Measurements from ENCODE around the gene AUTS2. TPM values are rescaled to one million over a fixed set of nuclear protein-coding genes. Genes with fewer than 3 reads are reported as not detected.

Gene AUTS2
- total RNA-seq: 10 to 100 TPM; 15.2 to 16.3 TPM

DNA sequence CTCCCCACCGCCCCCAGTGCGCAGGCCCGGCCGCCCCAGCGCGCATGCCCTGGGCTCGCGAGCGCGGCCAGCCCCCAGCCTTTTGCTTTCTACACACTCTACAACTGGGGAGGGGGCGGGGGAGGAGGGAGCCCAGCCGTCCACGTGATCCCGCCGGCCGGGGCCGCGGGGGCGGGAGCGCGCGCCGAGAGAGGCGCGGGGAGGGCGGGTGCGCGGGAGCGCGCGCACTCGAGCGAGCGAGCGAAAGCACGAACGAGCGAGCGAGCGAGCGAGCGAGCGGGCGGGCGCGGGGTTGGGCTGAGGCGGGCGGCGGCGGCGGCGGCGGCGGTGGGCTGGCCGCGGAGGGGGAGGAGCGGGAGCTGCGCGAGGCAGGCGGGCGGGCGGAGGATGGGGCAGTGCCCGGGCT, at the start of gene AUTS2:
AUTS2 (plus strand) TSS at position 395 of the 406 bp plus-strand sequence. CDS start 1,179 bp downstream, outside the sequence.
- ChIA-PET POLR2A (no interaction called here), CTCF (no interaction called here)
- H3K9me3 Mint-ChIP-seq (ENCODE audit: insufficient read depth): no peaks in the 10 kb centered on the region
- H3K4me1 Mint-ChIP-seq (ENCODE audit: low read depth): peaks cover 16% of the 10 kb centered on the region
- H3K4me3 Mint-ChIP-seq: peak within 1 kb of the TSS; percentile 77
- no peak within 1 kb of the TSS for H3K27ac Mint-ChIP-seq
- ATAC-seq (peak; percentile 79), DNase-seq (peak; percentile 43)
- peaks cover 42% of the 10 kb centered on the region for H3K27me3 Mint-ChIP-seq (ENCODE audit: low read depth)
- H3K36me3 Mint-ChIP-seq (ENCODE audit: low read depth): no peaks in the 10 kb centered on the region

DNA sequence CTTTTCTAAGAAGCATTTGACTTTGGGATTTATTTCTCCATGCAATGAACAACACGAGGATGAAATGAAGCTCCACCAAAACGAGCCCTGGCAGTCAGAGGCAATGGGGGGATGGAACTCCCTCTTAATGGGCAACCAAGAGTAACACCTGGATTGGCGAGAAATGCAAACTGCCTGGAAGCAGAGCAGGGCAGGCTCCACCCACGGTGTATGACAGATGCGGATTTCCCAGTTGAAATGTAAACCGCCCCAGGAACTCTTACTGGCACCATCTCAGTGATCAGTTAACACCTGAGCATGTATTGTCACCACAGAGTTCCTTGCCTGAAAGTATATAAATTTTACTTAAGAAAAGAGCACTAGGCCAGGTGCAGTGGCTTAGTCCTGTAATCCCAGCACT, 47.3 kb upstream of the AUTS2 start:
- no peak overlapping the region for H3K27ac Mint-ChIP-seq
- H3K36me3 Mint-ChIP-seq (ENCODE audit: low read depth): no peaks in the 10 kb centered on the region
- no peaks in the 10 kb centered on the region for H3K4me1 Mint-ChIP-seq (ENCODE audit: low read depth)
- ATAC-seq (no peak), DNase-seq (no peak)
- no peaks in the 10 kb centered on the region for H3K9me3 Mint-ChIP-seq (ENCODE audit: insufficient read depth)
- no peaks in the 10 kb centered on the region for H3K27me3 Mint-ChIP-seq (ENCODE audit: low read depth)
- CTCF ChIA-PET: no interaction called here
- no peak overlapping the region for H3K4me3 Mint-ChIP-seq
- POLR2A ChIA-PET: no interaction called here

DNA sequence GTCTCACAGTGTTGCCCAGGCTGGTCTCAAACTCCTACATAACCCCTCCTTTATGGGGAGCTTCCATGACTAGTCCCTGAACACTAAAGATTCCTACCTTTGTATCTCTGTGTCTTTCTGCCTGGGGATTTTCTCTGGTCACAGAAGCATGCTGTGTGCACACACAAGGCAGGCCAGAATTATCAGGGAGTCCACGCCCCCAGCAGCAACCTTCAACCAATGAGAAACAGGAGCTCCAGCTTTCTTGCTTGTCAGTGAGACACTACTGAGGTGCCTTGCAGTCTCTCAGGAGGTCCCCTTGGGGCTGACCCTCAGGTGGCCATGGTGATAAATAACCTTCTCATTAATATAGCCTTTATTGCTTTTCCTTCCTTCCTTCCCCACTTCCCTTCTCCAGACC, 45.1 kb upstream of the AUTS2 start:
- H3K27ac Mint-ChIP-seq: no peak overlapping the region
- ChIA-PET POLR2A (no interaction called here), CTCF (no interaction called here)
- H3K4me1 Mint-ChIP-seq (ENCODE audit: low read depth): no peaks in the 10 kb centered on the region
- DNase-seq: no peak
- no peak for ATAC-seq
- H3K36me3 Mint-ChIP-seq (ENCODE audit: low read depth): no peaks in the 10 kb centered on the region
- no peak overlapping the region for H3K4me3 Mint-ChIP-seq
- H3K9me3 Mint-ChIP-seq (ENCODE audit: insufficient read depth): no peaks in the 10 kb centered on the region
- no peaks in the 10 kb centered on the region for H3K27me3 Mint-ChIP-seq (ENCODE audit: low read depth)

DNA sequence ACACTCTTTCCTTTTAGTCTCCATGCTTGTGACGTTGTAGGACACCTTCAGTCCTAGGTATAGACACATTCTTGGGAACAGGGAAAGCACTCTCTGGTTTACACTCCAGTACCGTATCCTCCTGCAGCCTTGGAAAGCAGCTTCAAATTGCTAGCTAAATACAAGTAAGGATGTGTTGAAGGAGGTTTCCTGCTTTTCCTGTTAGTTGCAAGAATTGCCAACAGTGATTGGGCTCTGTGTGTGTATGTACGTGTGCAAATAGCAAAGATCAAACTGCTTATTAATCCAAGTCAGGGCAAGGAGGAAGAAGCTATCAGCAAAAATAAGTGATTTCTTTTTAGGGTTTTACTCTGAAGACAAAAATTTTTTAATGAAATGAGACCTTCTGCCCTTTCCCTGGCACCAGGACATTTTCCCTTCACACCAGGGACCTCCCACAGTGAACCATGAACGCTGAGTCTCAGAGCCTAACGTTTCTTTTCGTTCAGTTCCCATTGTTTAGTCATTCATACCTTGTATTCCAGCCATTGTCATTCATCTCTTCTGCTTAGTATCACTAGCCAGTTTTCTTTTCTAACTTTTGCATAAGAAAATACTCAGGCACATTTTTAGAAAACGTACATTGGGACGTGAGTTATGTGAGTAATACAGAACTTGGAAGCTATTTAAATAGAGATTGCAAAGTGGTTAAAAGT, 36.9 kb upstream of the AUTS2 start:
- H3K36me3 Mint-ChIP-seq (ENCODE audit: low read depth): no peaks in the 10 kb centered on the region
- ChIA-PET CTCF (no interaction called here), POLR2A (no interaction called here)
- H3K4me3 Mint-ChIP-seq: no peak overlapping the region
- no peaks in the 10 kb centered on the region for H3K9me3 Mint-ChIP-seq (ENCODE audit: insufficient read depth)
- ATAC-seq: no peak
- H3K27ac Mint-ChIP-seq: no peak overlapping the region
- no peaks in the 10 kb centered on the region for H3K4me1 Mint-ChIP-seq (ENCODE audit: low read depth)
- no peaks in the 10 kb centered on the region for H3K27me3 Mint-ChIP-seq (ENCODE audit: low read depth)
- DNase-seq: no peak

DNA sequence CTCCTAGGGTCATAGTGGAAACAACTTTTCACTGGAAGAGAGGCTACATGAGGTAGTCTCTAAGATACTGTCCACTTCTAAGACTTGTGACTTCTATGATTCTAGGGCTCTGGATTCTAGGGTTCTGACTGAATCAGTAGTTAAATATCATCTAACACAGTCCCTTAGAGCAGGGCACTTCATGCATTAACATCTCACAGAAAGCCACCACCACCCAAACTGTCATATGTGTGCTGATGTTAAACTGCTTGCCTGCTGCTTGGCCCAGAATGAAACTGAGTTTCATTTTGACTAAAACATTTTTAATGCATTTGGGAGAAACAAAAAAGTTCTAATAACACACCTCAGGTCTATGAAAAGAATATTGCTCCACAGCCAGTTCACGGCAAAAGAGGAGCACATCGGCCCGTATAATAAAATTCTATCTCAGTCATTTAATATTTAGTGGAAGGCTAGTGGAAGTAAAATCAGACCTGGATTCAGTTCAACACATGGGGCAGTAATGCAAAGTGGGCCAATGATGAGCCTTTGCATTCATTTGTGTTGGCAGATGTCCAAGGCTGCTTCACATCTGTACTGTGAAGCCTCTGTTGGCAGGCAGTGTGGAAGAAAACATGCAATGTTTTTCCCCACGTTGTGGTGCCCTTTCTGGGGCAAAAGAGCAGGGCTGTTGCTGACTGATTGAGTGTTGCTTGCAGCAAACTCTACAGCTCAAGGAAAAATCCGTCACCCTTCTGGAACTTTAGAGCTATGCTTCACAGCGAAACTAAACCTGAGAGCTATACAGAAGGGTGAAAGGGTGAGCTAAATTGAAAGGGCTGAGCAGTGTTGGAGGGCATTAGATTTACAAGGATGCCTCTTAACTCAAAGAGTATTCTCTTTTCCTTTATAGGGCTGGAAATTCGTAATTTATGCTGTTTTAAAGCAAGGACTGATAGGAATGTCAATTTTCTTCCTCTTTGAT, 33.5 kb upstream of the AUTS2 start:
- Mint-ChIP-seq H3K9me3 (ENCODE audit: insufficient read depth) (no peaks in the 10 kb centered on the region), H3K4me3 (no peak overlapping the region), H3K27ac (no peak overlapping the region), H3K36me3 (ENCODE audit: low read depth) (no peaks in the 10 kb centered on the region), H3K27me3 (ENCODE audit: low read depth) (peaks cover 3% of the 10 kb centered on the region), H3K4me1 (ENCODE audit: low read depth) (no peaks in the 10 kb centered on the region)
- no peak for DNase-seq
- POLR2A ChIA-PET: no interaction called here
- no peak for ATAC-seq
- CTCF ChIA-PET: no interaction called here

DNA sequence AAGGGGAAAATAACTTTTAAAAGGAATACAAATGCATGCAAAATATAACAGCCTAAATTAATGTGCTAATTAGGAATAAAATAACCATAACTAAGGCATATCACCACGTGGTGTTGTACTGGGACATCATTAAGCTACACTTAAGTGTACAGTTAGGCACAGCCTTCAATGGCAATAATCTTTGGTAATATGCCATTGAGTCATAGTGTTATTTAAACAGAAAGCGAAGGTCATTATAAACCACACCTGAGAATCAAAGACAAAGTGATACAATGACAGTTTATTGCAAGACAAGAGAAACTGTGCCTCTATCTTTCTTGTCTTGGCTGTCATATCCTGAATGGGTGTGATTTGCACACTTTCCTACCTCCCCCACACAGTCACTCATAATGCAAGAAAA, 30.5 kb upstream of the AUTS2 start:
- no peaks in the 10 kb centered on the region for H3K9me3 Mint-ChIP-seq (ENCODE audit: insufficient read depth)
- DNase-seq (no peak), ATAC-seq (no peak)
- POLR2A ChIA-PET: no interaction called here
- H3K4me1 Mint-ChIP-seq (ENCODE audit: low read depth): no peaks in the 10 kb centered on the region
- H3K27me3 Mint-ChIP-seq (ENCODE audit: low read depth): peaks cover 3% of the 10 kb centered on the region
- H3K27ac Mint-ChIP-seq: no peak overlapping the region
- no peaks in the 10 kb centered on the region for H3K36me3 Mint-ChIP-seq (ENCODE audit: low read depth)
- CTCF ChIA-PET: no interaction called here
- no peak overlapping the region for H3K4me3 Mint-ChIP-seq

DNA sequence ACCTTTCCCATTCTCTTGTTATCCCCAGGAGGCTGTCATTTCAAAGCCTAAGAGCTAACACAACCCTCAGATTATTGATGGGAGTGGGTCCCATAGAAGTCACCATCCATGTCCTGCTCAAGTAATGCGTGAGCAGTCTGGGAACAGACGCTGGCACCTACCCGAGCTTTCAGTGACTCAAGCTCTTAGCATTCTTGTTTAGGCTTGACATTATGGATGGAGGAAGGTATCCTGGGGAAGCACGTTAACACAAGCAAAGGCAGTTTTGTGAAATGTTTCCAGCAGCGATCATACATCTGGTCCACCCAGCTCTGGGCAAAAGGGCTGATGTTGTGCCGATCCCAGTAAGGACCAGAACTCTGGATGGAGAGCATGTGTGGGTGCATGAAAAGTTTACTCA, 30.0 kb upstream of the AUTS2 start:
- ATAC-seq: no peak
- no peaks in the 10 kb centered on the region for H3K4me1 Mint-ChIP-seq (ENCODE audit: low read depth)
- CTCF ChIA-PET: no interaction called here

DNA sequence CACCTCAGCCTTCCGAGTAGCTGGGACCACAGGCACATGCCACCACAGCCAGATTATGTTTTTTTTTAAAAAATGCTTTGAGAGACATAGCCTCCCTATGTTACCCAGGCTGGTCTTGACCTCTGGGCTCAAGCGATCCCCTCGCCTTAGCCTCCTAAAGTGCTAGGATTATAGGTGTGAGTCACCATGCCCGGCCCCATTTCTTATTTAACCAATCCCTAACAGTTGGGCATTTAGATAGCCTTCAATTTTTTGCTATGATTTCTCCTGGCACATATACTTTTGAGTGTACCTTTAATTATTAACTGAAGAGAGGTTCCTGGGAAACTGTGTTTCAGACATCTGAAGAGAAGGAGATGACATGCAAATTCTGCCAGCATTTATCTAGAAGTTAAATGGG, 22.6 kb upstream of the AUTS2 start:
- CTCF ChIA-PET: no interaction called here
- no peak for DNase-seq
- Mint-ChIP-seq H3K4me3 (no peak overlapping the region), H3K36me3 (ENCODE audit: low read depth) (no peaks in the 10 kb centered on the region), H3K4me1 (ENCODE audit: low read depth) (no peaks in the 10 kb centered on the region), H3K27me3 (ENCODE audit: low read depth) (no peaks in the 10 kb centered on the region), H3K27ac (no peak overlapping the region), H3K9me3 (ENCODE audit: insufficient read depth) (no peaks in the 10 kb centered on the region)
- POLR2A ChIA-PET: no interaction called here
- ATAC-seq: no peak

More for the DNA sequence above, 30.0 kb upstream of the AUTS2 start:
- Mint-ChIP-seq H3K27ac (no peak overlapping the region), H3K27me3 (ENCODE audit: low read depth) (peaks cover 3% of the 10 kb centered on the region), H3K36me3 (ENCODE audit: low read depth) (no peaks in the 10 kb centered on the region), H3K9me3 (ENCODE audit: insufficient read depth) (no peaks in the 10 kb centered on the region), H3K4me3 (no peak overlapping the region)
- POLR2A ChIA-PET: no interaction called here
- no peak for DNase-seq

DNA sequence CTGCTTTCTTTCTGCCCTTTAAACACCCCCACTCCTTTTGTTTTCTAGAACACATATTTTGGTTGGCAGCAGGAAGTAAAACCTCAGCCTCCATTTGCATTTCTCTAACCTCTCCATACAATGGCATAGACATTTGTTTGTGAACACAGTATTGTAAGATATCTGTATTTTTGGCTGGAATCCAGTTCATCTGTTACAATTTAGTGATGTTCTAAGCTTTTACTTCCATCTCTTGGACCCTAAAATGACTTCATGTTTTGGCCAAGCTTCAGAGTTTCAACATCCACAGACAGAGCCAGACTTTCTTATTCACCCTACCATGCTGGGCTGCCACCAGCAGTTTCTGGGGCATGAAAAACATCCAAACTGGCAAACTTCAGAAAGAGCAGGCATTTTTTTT, 21.1 kb upstream of the AUTS2 start:
- DNase-seq: no peak
- no peak for ATAC-seq
- Mint-ChIP-seq H3K9me3 (ENCODE audit: insufficient read depth) (no peaks in the 10 kb centered on the region), H3K4me1 (ENCODE audit: low read depth) (no peaks in the 10 kb centered on the region), H3K4me3 (no peak overlapping the region), H3K27ac (no peak overlapping the region), H3K36me3 (ENCODE audit: low read depth) (no peaks in the 10 kb centered on the region), H3K27me3 (ENCODE audit: low read depth) (no peaks in the 10 kb centered on the region)
- ChIA-PET POLR2A (no interaction called here), CTCF (no interaction called here)

DNA sequence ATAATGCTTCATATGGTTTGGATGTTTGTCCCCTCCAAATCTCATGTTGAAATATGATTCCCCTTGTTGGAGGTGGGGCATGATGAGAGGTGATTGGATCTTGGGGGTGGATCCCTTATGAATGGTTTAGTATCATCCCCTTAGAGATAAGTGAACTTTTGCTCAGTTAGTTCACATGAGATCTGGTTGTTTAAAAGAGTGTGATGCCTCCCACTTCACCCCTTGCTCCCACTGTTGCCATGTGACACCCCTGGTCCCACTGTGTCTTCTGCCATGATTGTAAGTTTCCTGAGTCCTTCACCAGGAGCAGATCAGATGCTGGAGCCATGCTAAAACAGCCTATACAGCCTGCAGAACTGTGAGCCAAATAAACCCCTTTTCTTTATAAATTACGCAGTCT, 13.1 kb upstream of the AUTS2 start:
- CTCF ChIA-PET: no interaction called here
- Mint-ChIP-seq H3K4me3 (no peak overlapping the region), H3K4me1 (ENCODE audit: low read depth) (no peaks in the 10 kb centered on the region), H3K27me3 (ENCODE audit: low read depth) (peaks cover 2% of the 10 kb centered on the region), H3K9me3 (ENCODE audit: insufficient read depth) (no peaks in the 10 kb centered on the region), H3K27ac (no peak overlapping the region), H3K36me3 (ENCODE audit: low read depth) (no peaks in the 10 kb centered on the region)
- ATAC-seq (no peak), DNase-seq (no peak)
- POLR2A ChIA-PET: no interaction called here

DNA sequence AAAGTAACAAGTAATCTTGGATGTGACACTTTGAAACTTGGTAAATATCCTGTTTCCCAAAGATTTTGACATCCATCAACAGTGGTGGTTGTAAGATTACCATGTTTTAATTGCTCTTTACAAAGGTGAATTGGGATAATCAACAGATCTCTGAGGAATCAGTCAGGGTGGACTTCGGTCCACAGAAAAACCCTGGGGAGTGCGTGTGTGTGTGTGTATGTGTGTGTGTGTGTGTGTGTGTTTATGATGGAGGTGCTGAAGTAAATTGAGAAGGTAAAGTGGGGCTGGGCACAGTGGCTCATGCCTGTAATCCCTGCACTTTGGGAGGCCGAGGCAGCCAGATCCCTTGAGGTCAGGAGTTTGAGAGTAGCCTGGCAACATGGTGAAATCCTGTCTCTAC, 12.0 kb upstream of the AUTS2 start:
- Mint-ChIP-seq H3K27me3 (ENCODE audit: low read depth) (peaks cover 2% of the 10 kb centered on the region), H3K9me3 (ENCODE audit: insufficient read depth) (no peaks in the 10 kb centered on the region), H3K36me3 (ENCODE audit: low read depth) (no peaks in the 10 kb centered on the region), H3K27ac (no peak overlapping the region), H3K4me3 (no peak overlapping the region), H3K4me1 (ENCODE audit: low read depth) (no peaks in the 10 kb centered on the region)
- ATAC-seq (no peak), DNase-seq (no peak)
- ChIA-PET POLR2A (no interaction called here), CTCF (no interaction called here)

DNA sequence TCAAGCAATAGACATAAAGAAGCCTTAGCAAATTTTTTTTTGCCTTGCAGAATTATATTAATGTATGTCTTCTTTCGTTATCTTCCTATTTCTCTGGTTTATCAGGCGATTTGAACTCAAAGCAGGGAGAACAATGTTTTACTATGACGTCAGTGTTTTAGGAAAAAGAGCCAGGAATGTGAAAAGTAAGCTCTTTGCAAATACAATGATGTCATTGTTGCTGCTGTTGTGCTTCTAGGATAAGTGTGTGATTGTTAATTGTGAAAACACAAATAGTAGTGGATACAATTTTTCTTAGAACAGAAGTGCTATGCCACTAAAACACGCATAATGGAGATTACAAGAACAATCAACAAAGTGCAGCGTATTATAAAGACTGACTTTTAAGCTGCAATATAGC, 9.5 kb upstream of the AUTS2 start:
- CTCF ChIA-PET: no interaction called here
- Mint-ChIP-seq H3K27me3 (ENCODE audit: low read depth) (peaks cover 3% of the 10 kb centered on the region), H3K4me3 (no peak overlapping the region), H3K9me3 (ENCODE audit: insufficient read depth) (no peaks in the 10 kb centered on the region), H3K36me3 (ENCODE audit: low read depth) (no peaks in the 10 kb centered on the region), H3K27ac (no peak overlapping the region), H3K4me1 (ENCODE audit: low read depth) (no peaks in the 10 kb centered on the region)
- POLR2A ChIA-PET: no interaction called here
- DNase-seq: no peak
- no peak for ATAC-seq

Measured in activated CD8-positive, alpha-beta T cell treated with anti-CD3 and anti-CD28 coated beads, Interleukin-2, amount 10 ng/mL, durations not matched to agents 7 days and 5 days (primary cell).